H1 (cell line): ENCODE results near the gene CHPT1. TPM values are rescaled to one million over a fixed set of nuclear protein-coding genes. Genes with fewer than 3 reads are reported as not detected.

ENCODE experiments used
- CTCF ChIA-PET: fragments of 300-600 bp; sonication (Branson Sonifier 250); formaldehyde crosslinking; loops from one replicate; lab custom pipeline; 2021; ENCODE audit not compliant: partially characterized antibody; lab: Charles Lee
- POLR2A ChIA-PET: fragments of 300-600 bp; sonication (Branson Sonifier 250); formaldehyde crosslinking; loops from one replicate; lab custom pipeline; 2021; ENCODE audit warnings: inconsistent platforms; ENCODE audit not compliant: partially characterized antibody; lab: Charles Lee
- DNase-seq, 2 experiments: peaks; one replicate each; pipeline versions ENCODE4 v3.0.0 to v3.0.0-alpha.2; 2010 to 2022; ENCODE audit warnings: low spot score in 2 of 2, low read depth in 1 of 2, mixed read lengths in 1 of 2
- FAIRE-seq: peaks from 2 replicates; lab custom pipeline; 2011; peaks lifted over from hg19 to GRCh38; lab: Jason Lieb, UNC
- H2AFZ ChIP-seq: 2 replicates; pipeline ENCODE4 v1.8.1; 2012; ENCODE audit warnings: low read length, inconsistent platforms
- H2AK5ac ChIP-seq: 2 replicates; pipeline ENCODE4 v1.6.1; 2013; ENCODE audit warnings: low read depth, low read length
- H2BK120ac ChIP-seq: replicated peaks from 2 replicates; pipeline ENCODE3; 2013; ENCODE audit warnings: low read depth, low read length, inconsistent platforms
- H2BK12ac ChIP-seq: 2 replicates; pipeline ENCODE4 v1.6.1; 2013; ENCODE audit warnings: low read depth, low read length
- H2BK15ac ChIP-seq: 2 replicates; pipeline ENCODE4 v1.6.1; 2013; ENCODE audit warnings: low read length
- H2BK20ac ChIP-seq: 2 replicates; pipeline ENCODE4 v1.6.1; 2013; ENCODE audit warnings: low read length
- H2BK5ac ChIP-seq: 2 replicates; pipeline ENCODE4 v1.6.1; 2013; ENCODE audit warnings: low read depth, low read length
- H3K14ac ChIP-seq: 2 replicates; pipeline ENCODE4 v1.6.1; 2013; ENCODE audit warnings: inconsistent platforms; ENCODE audit not compliant: insufficient read length
- H3K18ac ChIP-seq: 2 replicates; pipeline ENCODE4 v1.6.1; 2013; ENCODE audit warnings: low read length; ENCODE audit errors: extremely low read depth
- H3K23ac ChIP-seq: 2 replicates; pipeline ENCODE4 v1.6.1; 2013; ENCODE audit warnings: inconsistent platforms; ENCODE audit not compliant: insufficient read length
- H3K23me2 ChIP-seq: 2 replicates; pipeline ENCODE4 v1.6.1; 2013; ENCODE audit warnings: low read depth, low read length
- H3K27ac ChIP-seq: 2 replicates; pipeline ENCODE4 v1.6.1; 2011; ENCODE audit warnings: low read depth, low read length, inconsistent platforms
- H3K27me3 ChIP-seq, 4 experiments: replicated peaks in 1 of 4; 1 replicate in 1 of 4; 2 replicates in 3 of 4; pipeline versions ENCODE4 v1.6.1 to v1.8.1; 2011 to 2013; ENCODE audit warnings: low read length in 3 of 4, mild to moderate bottlenecking in 3 of 4, inconsistent platforms in 2 of 4, mixed read lengths in 2 of 4, moderate library complexity in 1 of 4; ENCODE audit not compliant: control insufficient read depth in 3 of 4, insufficient read depth in 3 of 4; ENCODE audit errors: extremely low read depth in 1 of 4
- H3K36me3 ChIP-seq, 4 experiments: 2 replicates each; pipeline versions ENCODE4 v1.6.1 to v1.8.1; 2011 to 2013; ENCODE audit warnings: mild to moderate bottlenecking in 4 of 4, low read length in 3 of 4, moderate library complexity in 2 of 4, control low read depth in 1 of 4, inconsistent platforms in 1 of 4; ENCODE audit not compliant: insufficient read depth in 4 of 4, control insufficient read depth in 2 of 4
- H3K4ac ChIP-seq: replicated peaks from 2 replicates; pipeline ENCODE3; 2013; ENCODE audit warnings: low read length, low read depth, mixed read lengths, inconsistent platforms; ENCODE audit not compliant: insufficient read length
- H3K4me1 ChIP-seq, 4 experiments: replicated peaks in 1 of 4; 1 replicate in 1 of 4; 2 replicates in 3 of 4; pipeline versions ENCODE4 v1.6.1 to v1.8.1; 2011 to 2013; ENCODE audit warnings: low read length in 3 of 4, inconsistent platforms in 2 of 4, mixed read lengths in 1 of 4; ENCODE audit not compliant: insufficient read depth in 4 of 4, control insufficient read depth in 3 of 4
- H3K4me2 ChIP-seq, 2 experiments: 2 replicates each; pipeline versions ENCODE4 v1.6.1 to v1.8.1; 2011 to 2013; ENCODE audit warnings: low read depth in 2 of 2, low read length in 2 of 2, control low read depth in 1 of 2, inconsistent platforms in 1 of 2, mild to moderate bottlenecking in 1 of 2; ENCODE audit not compliant: insufficient read depth in 1 of 2
- H3K4me3 ChIP-seq, 4 experiments: fragments of 200-600, 300-600 bp in 1 of 4; sonication (generic), shearing (Covaris generic), sonication (Bioruptor Twin) in 1 of 4; 2 replicates each; pipeline versions ENCODE4 v1.5.1 to v1.8.1; 2011 to 2016; ENCODE audit warnings: low read length in 4 of 4, low read depth in 3 of 4, control low read depth in 2 of 4, inconsistent platforms in 2 of 4, mild to moderate bottlenecking in 2 of 4, mixed read lengths in 1 of 4, moderate library complexity in 1 of 4; ENCODE audit not compliant: insufficient read depth in 2 of 4; ENCODE audit errors: extremely low read depth in 1 of 4
- H3K56ac ChIP-seq: replicated peaks from 2 replicates; pipeline ENCODE3; 2013; ENCODE audit warnings: low read depth, mild to moderate bottlenecking, mixed read lengths, low read length, inconsistent platforms; ENCODE audit not compliant: insufficient read length
- H3K79me1 ChIP-seq: 2 replicates; pipeline ENCODE4 v1.6.1; 2013; ENCODE audit warnings: low read depth, low read length, control low read depth
- H3K79me2 ChIP-seq, 2 experiments: 2 replicates each; pipeline versions ENCODE4 v1.6.1 to v1.8.1; 2012 to 2013; ENCODE audit warnings: low read length in 2 of 2, mild to moderate bottlenecking in 2 of 2, inconsistent platforms in 1 of 2; ENCODE audit not compliant: insufficient read depth in 2 of 2, control insufficient read depth in 1 of 2
- H3K9ac ChIP-seq, 4 experiments: replicated peaks in 1 of 4; 1 replicate in 1 of 4; 2 replicates in 3 of 4; pipeline versions ENCODE4 v1.6.1 to v1.8.1; 2011 to 2013; ENCODE audit warnings: low read depth in 3 of 4, low read length in 3 of 4, control low read depth in 2 of 4, mild to moderate bottlenecking in 2 of 4, moderate library complexity in 2 of 4, inconsistent platforms in 1 of 4; ENCODE audit errors: extremely low read depth in 1 of 4
- H3K9me3 ChIP-seq, 2 experiments: 2 replicates each; pipeline versions ENCODE4 v1.6.1 to v1.8.1; 2012 to 2013; ENCODE audit warnings: mild to moderate bottlenecking in 2 of 2, moderate library complexity in 2 of 2, control low read depth in 1 of 2, inconsistent platforms in 1 of 2, low read depth in 1 of 2, low read length in 1 of 2, mixed read lengths in 1 of 2; ENCODE audit not compliant: insufficient read depth in 2 of 2
- H4K20me1 ChIP-seq, 2 experiments: replicated peaks in 1 of 2; 2 replicates each; pipeline versions ENCODE3 to v1.8.1; 2011 to 2013; ENCODE audit warnings: inconsistent platforms in 2 of 2, low read length in 2 of 2, mild to moderate bottlenecking in 1 of 2; ENCODE audit not compliant: insufficient read depth in 2 of 2, control insufficient read depth in 1 of 2
- H4K5ac ChIP-seq: 2 replicates; pipeline ENCODE4 v1.6.1; 2013; ENCODE audit warnings: low read length, low read depth, mixed read lengths, inconsistent platforms; ENCODE audit not compliant: insufficient read length
- H4K8ac ChIP-seq: 2 replicates; pipeline ENCODE4 v1.8.0; 2013; ENCODE audit warnings: mild to moderate bottlenecking, moderate library complexity, low read length, inconsistent platforms; ENCODE audit not compliant: insufficient read depth; ENCODE audit errors: extremely low read depth
- H4K91ac ChIP-seq: replicated peaks from 2 replicates; pipeline ENCODE3; 2013; ENCODE audit warnings: low read length, mixed read lengths, inconsistent platforms; ENCODE audit not compliant: insufficient read length
- CBX5 ChIP-seq: fragments of 300-800, 300-1000 bp; sonication (generic); IDR thresholded peaks from 2 replicates; pipeline ENCODE4 v1.7.1; 2016; ENCODE audit warnings: antibody characterized with exemption, low read length, low read depth
- CTBP2 ChIP-seq: IDR thresholded peaks from 2 replicates; pipeline ENCODE4 v1.7.0; 2011; ENCODE audit warnings: borderline replicate concordance, mild to moderate bottlenecking, moderate library complexity, mixed read lengths, low read length; ENCODE audit not compliant: insufficient read depth, insufficient read length
- EGR1 ChIP-seq: IDR thresholded peaks from 2 replicates; pipeline ENCODE4 v1.6.1; 2011; ENCODE audit warnings: low read depth, low read length, borderline replicate concordance
- EZH2 ChIP-seq: fragments of 200-600 bp; sonication (generic); IDR thresholded peaks from 2 replicates; pipeline ENCODE4 v1.7.1; 2012; ENCODE audit warnings: low read depth, mild to moderate bottlenecking, moderate library complexity, low read length, inconsistent platforms; ENCODE audit not compliant: severe bottlenecking
- GABPA ChIP-seq: IDR thresholded peaks from 2 replicates; pipeline ENCODE4 v1.6.1; 2011; ENCODE audit warnings: mild to moderate bottlenecking, low read length, moderate library complexity, borderline replicate concordance; ENCODE audit not compliant: insufficient read depth
- HDAC2 ChIP-seq, 2 experiments: fragments of 300-600 bp in 1 of 2; sonication (generic) in 1 of 2; IDR thresholded peaks; 2 replicates each; pipeline ENCODE4 v1.6.1; 2011 to 2012; ENCODE audit warnings: low read depth in 2 of 2, low read length in 2 of 2, mild to moderate bottlenecking in 2 of 2, moderate library complexity in 2 of 2, borderline replicate concordance in 1 of 2, inconsistent platforms in 1 of 2
- KDM1A ChIP-seq: fragments of 200-600, 300-600 bp; sonication (generic); IDR thresholded peaks from 2 replicates; pipeline ENCODE4 v1.7.1; 2016; ENCODE audit warnings: mild to moderate bottlenecking, low read length, borderline replicate concordance
- RNF2 ChIP-seq: fragments of 200-900, 300-1000 bp; sonication (generic); IDR thresholded peaks from 2 replicates; pipeline ENCODE4 v1.7.1; 2016; ENCODE audit warnings: borderline replicate concordance, low read depth, mild to moderate bottlenecking, antibody characterized with exemption, low read length; ENCODE audit not compliant: poor library complexity, severe bottlenecking; ENCODE audit errors: missing control alignments
- SIN3A ChIP-seq, 2 experiments: IDR thresholded peaks in 1 of 2; conservative IDR thresholded peaks in 1 of 2; 2 replicates each; pipeline ENCODE4 v1.6.1; 2011 to 2012; ENCODE audit warnings: low read length in 2 of 2, improper control_type of control experiment in 1 of 2, low read depth in 1 of 2, mild to moderate bottlenecking in 1 of 2
- SIRT6 ChIP-seq: IDR thresholded peaks from one replicate; pipeline ENCODE4 v1.7.1; 2012; ENCODE audit warnings: low read length, inconsistent platforms
- SP2 ChIP-seq: IDR thresholded peaks from 2 replicates; pipeline ENCODE4 v1.6.1; 2012; ENCODE audit warnings: mild to moderate bottlenecking, low read length, inconsistent platforms
- SP4 ChIP-seq: IDR thresholded peaks from 2 replicates; pipeline ENCODE4 v1.6.1; 2012; ENCODE audit warnings: low read length, inconsistent platforms
- TEAD4 ChIP-seq: IDR thresholded peaks from 2 replicates; pipeline ENCODE4 v1.6.1; 2012; ENCODE audit warnings: low read depth, low read length, inconsistent platforms, mixed read lengths
- WGBS, 2 experiments: shearing (Covaris generic) in 1 of 2; methylation state at CpG; one replicate each; pipeline versions ENCODE4 v1.1.6 to v1.1.7; 2013 to 2015; ENCODE audit warnings: low lambda C conversion rate in 2 of 2, mixed read lengths in 2 of 2, inconsistent platforms in 1 of 2, low coverage in 1 of 2, missing lambda C conversion rate in 1 of 2; ENCODE audit not compliant: insufficient replicate concordance in 2 of 2, insufficient coverage in 1 of 2, insufficient read length in 1 of 2; ENCODE audit errors: extremely low coverage in 1 of 2, missing lambda C conversion rate in 1 of 2; 5-methylcytosine and 5-hydroxymethylcytosine counted together
- polyA plus RNA-seq, 7 experiments: library from polyadenylated mRNA; depleted of rRNA in 3 of 7; stranded (reverse) in 5 of 7; unstranded in 2 of 7; fragments of >200 nt in 5 of 7; fragments of 200-250 nt in 2 of 7; gene quantifications; 1 replicate in 5 of 7; 2 replicates in 1 of 7; 4 replicates in 1 of 7; pipeline versions ENCODE4 v1.2.1 to v1.2.3, GENCODE V29; 2011 to 2013; ENCODE audit warnings: missing spikeins in 2 of 7, mixed read lengths in 2 of 7
- total RNA-seq: library from RNA; stranded (reverse); fragmentation: NEBNext Ultra II Directional; extraction: Animal tissue kit (Norgen Biotek cat#: 25700); gene quantifications from 2 replicates; pipeline ENCODE4 v1.2.1, GENCODE V29; 2021

The CHPT1 gene
- total and polyA plus RNA-seq, 2 of the 8 experiments (the other 6 are each of a cell fraction or from before 2014, with no cell fraction given), result 13.3 to 22.5 TPM

GRCh38 chr12:101746196-101746595, 48.8 kb downstream of the CHPT1 start:
- Histone ChIP-seq H4K8ac (no peak overlapping the region), H3K4ac (no peak overlapping the region), H3K79me1 (0 out of 2 replicates have a peak, but pooled peaks cover 3% of the 10 kb centered on the region), H3K4me3 (no peak overlapping the region), H3K23ac (no peak overlapping the region), H2AK5ac (no peak overlapping the region), H3K36me3 (peaks cover 9 to 43% (median 26%) of the 10 kb centered on the region in 4 experiments; a peak in 7 of 8 replicates), H2BK15ac (no peak overlapping the region), H3K14ac (no peak overlapping the region), H3K4me2 (no peak overlapping the region), H3K27ac (no peak overlapping the region), H4K20me1 (no peaks in the 10 kb centered on the region), H3K56ac (no peak overlapping the region), H2AFZ (no peak overlapping the region), H4K91ac (no peak overlapping the region), H3K4me1 (peaks cover 0 to 3% (median 3%) of the 10 kb centered on the region in 4 experiments; a peak in 3 of 7 replicates), H3K9me3 (no peaks in the 10 kb centered on the region), H2BK20ac (no peak overlapping the region), H2BK120ac (no peak overlapping the region), H3K9ac (no peak overlapping the region), H3K27me3 (no peaks in the 10 kb centered on the region), H3K23me2 (no peaks in the 10 kb centered on the region), H3K79me2 (no peaks in the 10 kb centered on the region), H3K18ac (no peak overlapping the region), H2BK12ac (no peak overlapping the region), H4K5ac (no peak overlapping the region), H2BK5ac (no peak overlapping the region)
- ChIA-PET POLR2A (interaction anchor here (1.2 kb wide), 1 partner anchor 11 kb away, joined by 3 read pairs; no protein-coding TSS in a partner anchor), CTCF (interaction anchor here (1.1 to 2.2 kb wide), 3 partner anchors 13 to 84 kb away, joined by 3 to 6 read pairs (median 4); partner anchors contain the start of gene GNPTAB)
- WGBS, 2 experiments, result 96% methylated on average over 1 of the region's 1 CpG; no CpG with 5 or more reads in 1 of the 2 experiments
- DNase-seq (no peak), FAIRE-seq (no peak)
- TF ChIP-seq CBX5 (no peak), SIN3A (conservative IDR thresholded peaks at IDR 0.05 in 1 of 2, IDR thresholded peaks at IDR 0.05 in 1 of 2; ENCODE audit: low read depth in 1 of 2, low read length in 2 of 2) (no peak), TEAD4 (no peak), SP4 (no peak), SP2 (no peak), GABPA (no peak), EZH2 (no peak), EGR1 (no peak), HDAC2 (IDR thresholded peaks at IDR 0.05; ENCODE audit: borderline replicate concordance in 1 of 2, low read depth in 2 of 2, low read length in 2 of 2) (no peak), SIRT6 (no peak), KDM1A (no peak), CTBP2 (no peak), RNF2 (no peak)
